HL-60/S4 treated with phorbol 12-myristate 13-acetate at 8.2 ng/mL for 4 days and 3 days (cell line): ENCODE data around the gene NEUROD1.

ENCODE experiments used
- in situ Hi-C: fragments of 300-500 bp; cut with MboI; formaldehyde crosslinking; loops from 2 replicates; pipeline ENCODE4 v1.15.0; 2022; ENCODE audit warnings: low sequenced_read_pairs

The NEUROD1 gene

DNA sequence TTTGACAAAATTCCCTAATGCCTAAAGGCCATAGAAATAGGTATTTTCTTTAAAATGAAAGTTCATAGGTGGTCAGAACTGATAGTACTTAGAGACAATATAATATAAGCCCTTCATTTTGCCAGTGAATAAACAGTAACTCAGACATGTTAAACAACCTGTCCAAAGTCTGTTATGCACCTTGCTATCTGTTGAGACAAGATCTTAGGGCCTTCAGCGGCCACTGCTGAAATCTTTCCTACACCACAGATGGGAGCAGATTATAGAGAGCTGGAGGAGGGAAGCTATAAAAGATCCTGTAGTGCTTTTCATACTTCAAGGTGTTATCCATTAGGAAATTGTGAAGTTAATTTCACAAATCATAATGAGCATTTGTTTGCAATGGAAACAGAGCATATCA is 37.2 kb downstream of the NEUROD1 start:
- in situ Hi-C loops = no loop called here

DNA sequence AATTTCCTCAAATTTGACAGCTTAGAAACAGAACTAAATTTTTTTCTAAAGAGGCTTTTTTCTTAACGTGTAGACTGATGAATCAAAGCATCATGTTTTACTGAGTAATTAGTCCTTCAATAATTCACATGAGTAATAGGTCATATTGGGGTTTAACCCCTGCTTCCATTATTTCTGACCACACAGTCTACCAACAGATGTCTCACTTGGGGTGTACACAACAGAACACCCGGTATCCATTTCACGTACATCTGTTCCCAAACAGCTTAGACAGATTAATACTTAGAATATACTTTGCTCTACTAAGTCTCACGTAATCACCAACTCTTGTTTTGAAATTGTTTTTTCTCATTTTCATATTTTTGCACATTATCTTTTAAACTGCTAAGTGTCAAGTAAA is 38.2 kb downstream of the NEUROD1 start:
- in situ Hi-C loops = no loop called here

DNA sequence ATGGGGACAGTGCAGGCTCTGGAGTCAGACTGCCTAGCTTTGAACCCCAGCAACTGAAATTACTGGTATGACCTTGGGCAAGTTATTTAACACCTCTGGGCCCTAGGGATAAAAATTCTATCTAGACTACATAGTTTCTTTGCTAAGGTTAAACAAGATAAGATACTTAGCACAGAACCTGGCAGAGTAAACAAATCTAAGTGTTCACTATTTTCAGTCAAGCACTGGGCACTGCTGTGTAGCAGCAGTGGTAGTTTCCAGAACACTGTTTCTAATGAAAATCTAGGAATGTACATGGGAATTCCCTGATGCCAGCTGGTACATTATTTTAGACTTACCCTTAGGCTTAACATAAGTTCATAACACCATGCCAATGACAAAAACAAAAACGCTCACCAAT is 40.6 kb downstream of the NEUROD1 start:
- in situ Hi-C loops = no loop called here

DNA sequence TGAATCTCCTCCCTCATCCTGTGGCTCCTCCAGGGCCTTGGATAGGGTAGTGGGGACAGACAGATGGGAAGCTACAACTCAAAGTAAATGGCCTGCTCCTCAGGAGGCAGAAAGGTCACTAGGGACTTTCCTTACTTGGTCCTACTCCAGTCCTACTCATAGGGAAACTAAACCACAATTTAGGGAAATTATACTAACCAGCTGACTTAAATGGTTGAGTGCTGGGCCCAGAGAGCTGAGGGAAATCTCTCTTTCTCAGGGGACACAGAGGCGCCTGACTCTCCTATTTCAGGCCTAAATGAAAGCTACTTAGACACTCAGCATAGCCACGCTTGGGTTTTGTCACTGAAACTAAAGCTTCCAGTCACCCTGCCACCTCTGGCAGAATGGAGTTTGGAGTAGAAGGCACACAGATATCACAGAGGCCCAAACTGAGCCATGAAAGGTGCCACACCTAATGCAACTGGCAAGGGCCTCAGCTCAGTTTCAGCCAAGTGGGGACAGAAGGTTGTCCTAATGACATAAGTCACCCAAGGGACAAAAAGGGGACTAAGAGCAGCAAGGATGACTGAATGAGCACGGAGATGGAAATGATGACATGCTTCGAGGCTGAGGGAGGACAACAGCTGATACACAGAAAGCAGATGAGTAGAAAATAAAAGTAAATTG is 47.5 kb downstream of the NEUROD1 start:
- in situ Hi-C loops = no loop called here

DNA sequence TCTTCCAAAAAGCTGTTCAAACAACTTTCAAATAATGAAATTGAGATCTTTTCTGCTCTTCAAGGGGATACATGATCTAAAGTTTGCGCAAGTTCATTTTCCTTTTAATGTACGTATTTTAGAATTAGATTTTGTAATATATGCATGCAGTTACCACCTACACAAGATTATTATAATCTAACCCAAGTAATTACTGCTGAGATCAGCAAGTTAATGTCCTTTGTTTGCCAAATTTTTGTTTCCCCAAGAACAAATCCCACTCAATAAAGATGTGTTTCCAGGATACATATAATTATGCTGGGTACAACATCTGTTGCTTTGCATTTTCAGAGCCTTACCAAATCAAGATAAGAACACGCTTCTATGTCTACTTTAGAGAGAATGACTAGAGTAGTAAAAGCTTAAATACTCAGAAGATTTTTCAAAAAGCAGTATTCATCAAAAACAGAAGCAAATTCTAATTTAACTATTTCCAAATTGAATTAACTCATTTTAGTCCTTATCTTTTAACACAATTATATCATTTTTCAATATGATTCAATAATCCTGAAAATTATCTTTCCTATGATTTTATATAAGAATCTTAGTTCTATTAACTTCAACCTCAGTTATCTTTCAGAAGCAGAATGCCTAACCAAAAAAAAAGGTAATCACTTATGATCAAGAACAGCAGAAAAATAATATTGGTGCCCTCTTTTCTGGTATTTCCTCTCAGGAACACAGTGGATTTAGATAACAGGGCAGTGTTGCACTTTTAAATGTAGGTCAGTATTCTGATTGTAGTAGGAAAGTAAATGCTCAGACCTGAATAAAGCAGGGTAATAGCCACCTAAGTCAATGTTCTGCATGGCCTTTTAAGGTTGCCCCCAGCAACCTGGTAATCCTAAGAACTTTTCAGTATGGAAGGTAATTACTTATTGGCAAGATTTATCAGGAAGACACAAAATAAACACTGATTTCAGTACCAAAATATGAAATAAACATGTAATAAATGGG is 51.4 kb downstream of the NEUROD1 start:
- in situ Hi-C loops = no loop called here

DNA sequence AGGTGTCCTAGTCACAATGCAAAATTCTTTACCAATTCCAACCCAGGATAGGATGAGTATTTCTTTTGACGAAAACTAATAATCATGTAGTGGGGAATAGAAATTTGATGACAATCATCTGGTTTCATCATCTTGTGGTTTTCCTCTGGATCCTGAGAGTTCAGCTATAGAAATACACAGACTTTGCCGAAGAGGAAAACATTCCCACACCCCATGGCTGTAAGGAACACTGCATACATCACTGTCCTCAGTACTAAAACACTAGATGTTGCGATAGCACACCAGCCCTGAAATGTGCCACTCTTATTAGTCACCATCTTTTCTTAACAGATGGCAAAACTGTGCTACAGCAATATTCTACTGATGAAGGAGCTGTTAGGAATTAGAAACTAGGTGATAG is 52.8 kb downstream of the NEUROD1 start:
- in situ Hi-C loops = no loop called here

DNA sequence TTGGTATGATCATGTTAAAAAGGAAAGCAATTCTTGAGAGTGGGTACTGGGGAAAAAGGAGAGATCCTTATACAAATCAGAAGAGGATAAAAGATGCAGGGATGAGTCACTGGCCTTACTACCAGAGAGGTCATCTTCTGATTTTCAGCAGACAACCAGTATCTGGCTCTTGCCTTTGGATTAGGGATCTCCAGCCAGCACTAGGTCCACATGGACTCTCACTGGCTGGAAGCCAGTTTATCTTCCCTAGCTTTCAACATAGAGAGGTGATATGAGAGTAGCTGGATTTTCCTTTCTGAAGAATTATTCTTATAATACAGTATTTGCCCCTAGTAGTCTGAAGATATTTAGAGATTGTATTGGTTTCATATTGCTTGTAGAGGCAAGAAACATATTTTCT is 53.6 kb downstream of the NEUROD1 start:
- in situ Hi-C loops = no loop called here
